Adrenal gland (tissue), 12 donors: ENCODE results near the gene SAA1. TPM values are rescaled to one million over a fixed set of nuclear protein-coding genes. Genes with fewer than 3 reads are reported as not detected.

Source experiments
- DNase-seq, 7 donors: peaks; one replicate each; pipeline ENCODE4 v3.0.0-alpha.2; 2019 to 2020
- H3K27ac ChIP-seq, 5 donors: fragments of 200-600 bp; sonication (generic) in 4 of 5; 1 replicate in 3 of 5; 2 replicates in 2 of 5; pipeline versions ENCODE4 v1.5.1 to v1.8.0; 2016 to 2020; ENCODE audit warnings: mild to moderate bottlenecking in 1 of 5
- H3K27me3 ChIP-seq: fragments of 200-600 bp; 2 replicates; pipeline ENCODE4 v1.8.0; 2021
- H3K36me3 ChIP-seq, 2 donors: fragments of 200-600 bp; replicated peaks in 1 of 2; 1 replicate in 1 of 2; 2 replicates in 1 of 2; pipeline versions ENCODE4 v1.5.1 to v1.8.0; 2018 to 2022
- H3K4me1 ChIP-seq, 2 donors: fragments of 200-600 bp; replicated peaks in 1 of 2; 1 replicate in 1 of 2; 2 replicates in 1 of 2; pipeline versions ENCODE4 v1.5.1 to v1.8.0; 2018 to 2021
- H3K4me3 ChIP-seq, 4 donors: fragments of 200-600 bp; sonication (generic) in 3 of 4; one replicate each; pipeline ENCODE4 v1.5.1; 2016 to 2018
- H3K9me3 ChIP-seq, 3 donors: fragments of 200-600 bp; sonication (generic) in 1 of 3; replicated peaks in 1 of 3; 1 replicate in 2 of 3; 2 replicates in 1 of 3; pipeline versions ENCODE4 v1.5.1 to v1.8.0; 2016 to 2021
- CTCF ChIP-seq, 6 experiments: fragments of 450-650 bp in 4 of 6; fragments of 200-600 bp in 2 of 6; sonication (generic) in 1 of 6; IDR thresholded peaks; 1 replicate in 5 of 6; 2 replicates in 1 of 6; pipeline versions ENCODE4 v1.5.1 to v1.8.0; 2016 to 2021; ENCODE audit warnings: antibody characterized with exemption in 6 of 6, mild to moderate bottlenecking in 2 of 6, moderate library complexity in 1 of 6
- POLR2A ChIP-seq, 2 donors: fragments of 450-650 bp; IDR thresholded peaks; one replicate each; pipeline ENCODE4 v1.6.1; 2017; ENCODE audit warnings: antibody characterized with exemption in 2 of 2, mild to moderate bottlenecking in 2 of 2, moderate library complexity in 1 of 2
- WGBS, 4 donors: extraction: QIAGEN DNeasy Blood & Tissue Kit in 2 of 4; methylation state at CpG; one replicate each; pipeline versions ENCODE4 v1.1.5 to v1.1.7; 2013 to 2017; 5-methylcytosine and 5-hydroxymethylcytosine counted together
- intact Hi-C, 2 donors: fragments of 100-400 bp; cut with DNase I; formaldehyde crosslinking; loops; one replicate each; pipeline versions ENCODE4 v1.14.1 to v1.15.0; 2022 to 2023
- polyA plus RNA-seq, 3 donors: library from polyadenylated mRNA; stranded (reverse); fragments of 200-250 nt in 2 of 3; fragments of 350-450 nt in 1 of 3; fragmentation: Illumina TruSeq in 1 of 3; extraction: RNeasy Lipid Tissue Mini Kit (QIAGEN cat#74804) in 1 of 3; gene quantifications; one replicate each; pipeline ENCODE4 v1.2.3, GENCODE V29; 2013 to 2014
- total RNA-seq, 9 donors: library from RNA; depleted of rRNA in 4 of 9; stranded (reverse); fragments of >200 nt in 4 of 9; fragments of 120-200 nt in 1 of 9; fragmentation: NEBNext Ultra II Directional in 1 of 9; extraction: Animal tissue kit (Norgen Biotek cat#: 25700) in 1 of 9; gene quantifications; one replicate each; pipeline versions ENCODE4 v1.1.0 to v1.2.4, GENCODE V29; 2013 to 2023
- donor health status: healthy with polysubstance abuse.
- donor health status: Bipolar disorder and iron deficiency.
- donor health status: DM: yes; HTN: yes; CAD: no.
- donor health status: DM: no; HTN: no; CAD: no.
- donor health status: DM: no; HTN: no; CAD: no.
- donor health status: DM: yes; HTN: yes; CAD: no.

SAA1 gene
- total and polyA plus RNA-seq, 12 donors, result 1.8 to 1,277 (median 20.0) TPM; not detected in 1

- 81 to 91% (median 89%) methylated on average over 3 of the region's 3 CpGs for WGBS, 4 donors
- no peak for DNase-seq
- H3K9me3 ChIP-seq, result no peaks in the 10 kb centered on the region
These were observed 12.8 kb upstream of the SAA1 start for GRCh38 chr11:18253233-18253632.

GRCh38 chr11:18253778-18254338 is 12.2 kb upstream of the SAA1 start:
- TF ChIP-seq POLR2A (IDR thresholded peaks at IDR 0.05) (no peak), CTCF (IDR thresholded peaks at IDR 0.05) (no peak)
- H3K4me3 ChIP-seq, result no peak overlapping the region
- no peaks in the 10 kb centered on the region for H3K36me3 ChIP-seq
- H3K4me1 ChIP-seq, result no peaks in the 10 kb centered on the region
- intact Hi-C loops, result no loop called here
- no peak for DNase-seq
- H3K9me3 ChIP-seq, result no peaks in the 10 kb centered on the region
- 78 to 88% (median 85%) methylated on average over 9 to 11 of the region's 11 CpGs for WGBS, 4 donors
- H3K27me3 ChIP-seq, result no peaks in the 10 kb centered on the region
- no peak overlapping the region for H3K27ac ChIP-seq

More at GRCh38 chr11:18253233-18253632, 12.8 kb upstream of the SAA1 start:
- Histone ChIP-seq H3K36me3 (no peaks in the 10 kb centered on the region), H3K4me1 (no peaks in the 10 kb centered on the region), H3K27ac (no peak overlapping the region), H3K4me3 (no peak overlapping the region), H3K27me3 (no peaks in the 10 kb centered on the region)
- TF ChIP-seq CTCF (IDR thresholded peaks at IDR 0.05) (no peak), POLR2A (IDR thresholded peaks at IDR 0.05) (no peak)
- intact Hi-C loops, result no loop called here

DNA sequence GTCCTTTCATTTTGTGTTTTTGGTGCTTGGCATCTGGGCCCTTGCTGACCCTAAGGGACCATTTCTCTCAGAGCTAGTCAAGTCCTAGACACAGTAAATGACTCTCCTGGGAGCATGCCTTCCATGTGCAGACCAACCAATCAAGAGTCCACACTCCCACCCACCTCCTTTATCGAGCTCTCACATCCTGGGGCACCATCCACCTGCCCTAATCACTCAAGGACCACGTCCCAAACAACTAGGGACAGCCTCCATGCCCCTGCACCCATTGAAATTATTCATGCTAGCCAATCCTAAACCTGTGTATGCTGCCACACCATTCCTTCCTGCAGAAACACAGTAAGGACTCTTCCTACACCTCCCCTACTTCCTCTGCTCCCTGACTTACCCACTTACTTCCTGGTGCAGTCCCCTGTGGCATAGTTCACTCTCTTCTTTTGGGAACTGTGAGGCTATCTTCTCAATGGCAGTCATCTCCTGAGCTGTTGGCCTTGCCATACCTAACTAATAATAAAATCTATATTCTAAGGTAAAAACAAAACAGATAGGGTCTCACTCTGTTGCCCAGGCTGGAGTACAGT is 11.2 kb upstream of the SAA1 start:
- no peak overlapping the region for H3K4me3 ChIP-seq
- H3K27me3 ChIP-seq, result no peaks in the 10 kb centered on the region
- no peak overlapping the region for H3K27ac ChIP-seq
- 54 to 79% (median 69%) methylated on average over 2 of the region's 2 CpGs for WGBS, 4 donors
- H3K36me3 ChIP-seq, result no peaks in the 10 kb centered on the region
- DNase-seq, result no peak
- intact Hi-C loops, result no loop called here
- H3K9me3 ChIP-seq, result no peaks in the 10 kb centered on the region
- no peaks in the 10 kb centered on the region for H3K4me1 ChIP-seq
- no peak for TF ChIP-seq POLR2A (IDR thresholded peaks at IDR 0.05)
- no peak for TF ChIP-seq CTCF (IDR thresholded peaks at IDR 0.05)

GRCh38 chr11:18259259-18259658 is 6.8 kb upstream of the SAA1 start:
- Histone ChIP-seq H3K27ac (no peak overlapping the region), H3K9me3 (no peaks in the 10 kb centered on the region), H3K4me1 (no peaks in the 10 kb centered on the region), H3K4me3 (no peak overlapping the region), H3K27me3 (no peaks in the 10 kb centered on the region), H3K36me3 (no peaks in the 10 kb centered on the region)
- intact Hi-C loops, result no loop called here
- DNase-seq, result no peak
- no peak for TF ChIP-seq POLR2A (IDR thresholded peaks at IDR 0.05)
- TF ChIP-seq CTCF (IDR thresholded peaks at IDR 0.05), result no peak
